ENCODE data around the gene PRKCD.

- TF ChIP-seq, protein P1, sequence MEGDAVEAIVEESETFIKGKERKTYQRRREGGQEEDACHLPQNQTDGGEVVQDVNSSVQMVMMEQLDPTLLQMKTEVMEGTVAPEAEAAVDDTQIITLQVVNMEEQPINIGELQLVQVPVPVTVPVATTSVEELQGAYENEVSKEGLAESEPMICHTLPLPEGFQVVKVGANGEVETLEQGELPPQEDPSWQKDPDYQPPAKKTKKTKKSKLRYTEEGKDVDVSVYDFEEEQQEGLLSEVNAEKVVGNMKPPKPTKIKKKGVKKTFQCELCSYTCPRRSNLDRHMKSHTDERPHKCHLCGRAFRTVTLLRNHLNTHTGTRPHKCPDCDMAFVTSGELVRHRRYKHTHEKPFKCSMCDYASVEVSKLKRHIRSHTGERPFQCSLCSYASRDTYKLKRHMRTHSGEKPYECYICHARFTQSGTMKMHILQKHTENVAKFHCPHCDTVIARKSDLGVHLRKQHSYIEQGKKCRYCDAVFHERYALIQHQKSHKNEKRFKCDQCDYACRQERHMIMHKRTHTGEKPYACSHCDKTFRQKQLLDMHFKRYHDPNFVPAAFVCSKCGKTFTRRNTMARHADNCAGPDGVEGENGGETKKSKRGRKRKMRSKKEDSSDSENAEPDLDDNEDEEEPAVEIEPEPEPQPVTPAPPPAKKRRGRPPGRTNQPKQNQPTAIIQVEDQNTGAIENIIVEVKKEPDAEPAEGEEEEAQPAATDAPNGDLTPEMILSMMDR (IDR thresholded peaks at IDR 0.05; ENCODE audit: poor library complexity) = no peak
- TF ChIP-seq EZH2phosphoT487 (IDR thresholded peaks at IDR 0.05; ENCODE audit: low read depth, severe bottlenecking, unreplicated experiment) (no peak), EZH2 (IDR thresholded peaks at IDR 0.05; ENCODE audit: borderline replicate concordance) (no peak)
Observed at GRCh38 chr3:53146319-53146891, 14.6 kb upstream of the PRKCD start.
